ENCODE measurements around the gene NR6A1.
A peak's percentile ranks its signal among the peaks of the same experiment; 100 is the strongest.

Gene NR6A1

GRCh38 chr9:124498499-124499146, 272.5 kb downstream of the NR6A1 start:
- FAIRE-seq (no peak), DNase-seq (ENCODE audit: insufficient read length) (no peak)
- TF ChIP-seq POLR2A (IDR thresholded peaks at IDR 0.05; ENCODE audit: low read depth, low read length) (no peak), POLR2AphosphoS5 (IDR thresholded peaks at IDR 0.05; ENCODE audit: low read depth, low read length) (no peak), TAF1 (IDR thresholded peaks at IDR 0.05; ENCODE audit: borderline replicate concordance, low read depth, low read length) (no peak)

GRCh38 chr9:124498040-124498439, 273.1 kb downstream of the NR6A1 start:
- DNase-seq (ENCODE audit: insufficient read length) (no peak), FAIRE-seq (no peak)
- TF ChIP-seq TAF1 (IDR thresholded peaks at IDR 0.05; ENCODE audit: borderline replicate concordance, low read depth, low read length) (no peak), POLR2AphosphoS5 (IDR thresholded peaks at IDR 0.05; ENCODE audit: low read depth, low read length) (no peak), POLR2A (IDR thresholded peaks at IDR 0.05; ENCODE audit: low read depth, low read length) (no peak)

GRCh38 chr9:124497441-124497840, 273.7 kb downstream of the NR6A1 start:
- FAIRE-seq (no peak), DNase-seq (ENCODE audit: insufficient read length) (no peak)
- no peak for TF ChIP-seq TAF1 (IDR thresholded peaks at IDR 0.05; ENCODE audit: borderline replicate concordance, low read depth, low read length)
- TF ChIP-seq POLR2A (IDR thresholded peaks at IDR 0.05; ENCODE audit: low read depth, low read length): no peak
- TF ChIP-seq POLR2AphosphoS5 (IDR thresholded peaks at IDR 0.05; ENCODE audit: low read depth, low read length): no peak

DNA sequence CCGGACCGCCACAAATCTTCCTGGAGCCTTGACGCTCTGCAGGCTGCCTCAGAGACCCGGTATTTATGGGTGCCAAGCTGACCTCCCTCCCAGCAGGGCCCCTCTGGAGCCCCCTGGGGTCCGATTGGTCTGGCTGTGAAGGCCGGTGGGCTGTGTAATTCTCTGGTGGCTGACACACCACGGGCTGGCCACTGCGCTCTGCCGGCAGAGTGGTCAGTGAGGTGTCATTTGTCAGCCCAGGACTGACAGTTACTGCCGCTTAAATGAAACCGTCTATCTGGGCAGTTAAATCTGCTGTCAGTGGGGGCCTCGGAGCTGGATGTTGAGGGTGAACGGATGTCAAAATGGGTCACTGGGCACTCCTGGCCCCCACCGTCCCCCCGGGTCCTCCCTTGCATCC, 274.6 kb downstream of the NR6A1 start:
- FAIRE-seq (no peak), DNase-seq (ENCODE audit: insufficient read length) (no peak)
- no peak for TF ChIP-seq TAF1 (IDR thresholded peaks at IDR 0.05; ENCODE audit: borderline replicate concordance, low read depth, low read length)
- TF ChIP-seq POLR2AphosphoS5 (IDR thresholded peaks at IDR 0.05; ENCODE audit: low read depth, low read length): no peak
- no peak for TF ChIP-seq POLR2A (IDR thresholded peaks at IDR 0.05; ENCODE audit: low read depth, low read length)

GRCh38 chr9:124496075-124496449, 275.0 kb downstream of the NR6A1 start:
- no peak for TF ChIP-seq POLR2AphosphoS5 (IDR thresholded peaks at IDR 0.05; ENCODE audit: low read depth, low read length)
- TF ChIP-seq TAF1 (IDR thresholded peaks at IDR 0.05; ENCODE audit: borderline replicate concordance, low read depth, low read length): no peak
- TF ChIP-seq POLR2A (IDR thresholded peaks at IDR 0.05; ENCODE audit: low read depth, low read length): no peak
- no peak for FAIRE-seq
- DNase-seq (ENCODE audit: insufficient read length): no peak

- TF ChIP-seq POLR2A (IDR thresholded peaks at IDR 0.05; ENCODE audit: low read depth, low read length) (no peak), TAF1 (IDR thresholded peaks at IDR 0.05; ENCODE audit: borderline replicate concordance, low read depth, low read length) (no peak)
- DNase-seq (ENCODE audit: insufficient read length): no peak
- FAIRE-seq: no peak
These were observed 275.7 kb downstream of the NR6A1 start for GRCh38 chr9:124495126-124496074.

DNA sequence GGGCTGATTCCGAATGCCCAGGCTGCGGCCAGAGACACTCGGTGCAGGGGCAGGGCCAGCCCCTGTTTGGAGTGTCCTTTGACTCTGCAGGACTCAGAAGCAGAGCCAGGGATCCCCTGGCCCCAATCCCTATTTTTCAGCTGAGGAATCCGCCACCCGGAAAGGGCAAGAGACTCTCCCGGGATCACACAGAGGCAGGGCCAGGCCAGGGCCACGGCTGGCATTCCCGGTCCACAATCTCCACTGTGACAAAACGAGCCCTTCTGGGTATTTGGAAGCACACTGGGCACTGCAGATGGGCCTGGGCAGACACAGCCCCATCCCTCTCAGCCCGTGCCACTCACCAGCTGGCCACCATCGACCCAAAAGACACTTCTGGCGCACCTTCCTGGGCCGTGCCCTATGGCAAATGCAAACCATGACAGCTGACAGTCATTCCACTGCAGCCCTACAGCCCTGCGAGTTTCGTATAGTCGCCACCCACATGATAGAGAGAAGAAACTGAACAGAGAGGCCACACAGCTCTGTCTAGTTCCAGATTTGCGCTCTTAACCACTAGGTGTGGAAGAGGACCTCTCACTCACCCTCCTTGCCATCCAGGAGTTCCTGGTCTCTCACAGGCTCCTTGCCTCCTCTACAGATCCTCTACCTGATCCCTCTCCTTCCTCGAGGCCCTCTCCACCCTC, 277.2 kb downstream of the NR6A1 start:
- no peak for TF ChIP-seq POLR2A (IDR thresholded peaks at IDR 0.05; ENCODE audit: low read depth, low read length)
- no peak for TF ChIP-seq POLR2AphosphoS5 (IDR thresholded peaks at IDR 0.05; ENCODE audit: low read depth, low read length)
- TF ChIP-seq TAF1 (IDR thresholded peaks at IDR 0.05; ENCODE audit: borderline replicate concordance, low read depth, low read length): no peak
- FAIRE-seq (peak; percentile 92), DNase-seq (ENCODE audit: insufficient read length) (no peak)

DNA sequence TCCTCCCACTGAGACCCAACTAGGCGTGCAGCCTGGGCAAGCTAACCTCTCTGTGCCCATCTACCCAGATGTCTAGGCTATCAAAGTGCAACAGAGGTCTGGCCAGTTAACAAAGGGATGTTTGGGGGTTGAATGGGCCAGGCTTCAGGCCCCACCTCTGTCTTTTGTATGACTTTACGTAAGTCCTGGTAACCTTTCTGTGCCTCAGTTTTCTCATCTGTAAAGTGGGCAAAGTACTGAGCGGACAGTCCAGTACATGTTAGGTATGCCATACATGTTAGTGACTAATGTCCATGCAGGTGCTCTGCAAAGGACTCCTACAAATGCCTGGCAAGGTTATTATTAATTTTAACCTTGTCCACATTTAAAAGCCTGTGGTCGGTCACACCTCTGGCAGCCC, 277.9 kb downstream of the NR6A1 start:
- TF ChIP-seq TAF1 (IDR thresholded peaks at IDR 0.05; ENCODE audit: borderline replicate concordance, low read depth, low read length) (no peak), POLR2AphosphoS5 (IDR thresholded peaks at IDR 0.05; ENCODE audit: low read depth, low read length) (no peak), POLR2A (IDR thresholded peaks at IDR 0.05; ENCODE audit: low read depth, low read length) (no peak)
- FAIRE-seq (no peak), DNase-seq (ENCODE audit: insufficient read length) (no peak)

DNA sequence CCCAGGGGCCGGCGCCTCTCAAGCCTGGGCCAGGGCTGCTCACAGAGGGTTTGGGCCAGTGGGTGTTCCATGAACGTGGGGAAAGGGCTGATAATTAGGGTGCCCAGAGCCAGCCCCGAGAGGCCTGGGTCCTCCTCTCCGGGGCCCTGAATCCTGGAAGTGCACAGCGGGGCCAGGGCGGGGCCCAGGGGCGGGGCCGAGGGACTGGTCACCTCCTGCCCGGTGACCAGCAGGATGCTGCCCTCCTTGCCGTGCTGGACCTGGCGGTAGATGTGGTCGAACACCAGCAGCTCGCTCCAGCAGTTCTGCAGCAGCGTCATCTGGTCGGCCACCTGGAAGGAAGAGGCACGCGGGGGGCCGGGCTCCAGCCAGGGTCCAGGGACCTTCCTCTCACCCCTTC, 278.3 kb downstream of the NR6A1 start:
- TF ChIP-seq POLR2A (IDR thresholded peaks at IDR 0.05; ENCODE audit: low read depth, low read length): no peak
- no peak for TF ChIP-seq TAF1 (IDR thresholded peaks at IDR 0.05; ENCODE audit: borderline replicate concordance, low read depth, low read length)
- TF ChIP-seq POLR2AphosphoS5 (IDR thresholded peaks at IDR 0.05; ENCODE audit: low read depth, low read length): no peak
- FAIRE-seq: no peak
- DNase-seq (ENCODE audit: insufficient read length): no peak

GRCh38 chr9:124491049-124491975, 279.8 kb downstream of the NR6A1 start:
- FAIRE-seq (no peak), DNase-seq (ENCODE audit: insufficient read length) (no peak)
- TF ChIP-seq TAF1 (IDR thresholded peaks at IDR 0.05; ENCODE audit: borderline replicate concordance, low read depth, low read length) (no peak), POLR2AphosphoS5 (IDR thresholded peaks at IDR 0.05; ENCODE audit: low read depth, low read length) (no peak), POLR2A (IDR thresholded peaks at IDR 0.05; ENCODE audit: low read depth, low read length) (no peak)

Measured in GM12892 (cell line).